HG03280 (cell line): ENCODE data around the gene CFAP43.

Experiments used
- ATAC-seq: cut with Tn5 transposase; IDR thresholded peaks from one replicate; pipeline ENCODE4 v1.9.1; 2021; ENCODE audit warnings: mild to moderate bottlenecking, moderate library complexity; ENCODE audit not compliant: unreplicated experiment

CFAP43 gene

DNA sequence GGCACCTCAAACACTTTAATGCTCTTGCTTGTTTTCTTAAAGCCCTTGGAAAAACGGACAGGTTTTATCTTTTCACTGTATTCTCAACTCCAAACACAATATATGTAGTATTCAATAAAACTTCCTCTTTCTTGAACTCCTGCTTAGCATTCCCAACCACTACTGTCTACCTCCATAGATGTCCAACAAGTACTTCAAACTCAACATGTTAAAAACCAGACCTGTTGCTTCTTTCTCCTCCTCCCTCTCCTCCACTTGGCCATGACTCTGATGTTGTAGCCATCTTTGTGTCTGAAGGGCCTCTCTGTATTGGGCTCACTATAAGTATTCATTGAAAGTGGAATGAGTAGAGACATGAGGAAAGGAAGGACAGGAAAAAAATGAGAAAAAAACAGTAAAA lies 130.3 kb downstream of the CFAP43 start:
- ATAC-seq, result no peak

DNA sequence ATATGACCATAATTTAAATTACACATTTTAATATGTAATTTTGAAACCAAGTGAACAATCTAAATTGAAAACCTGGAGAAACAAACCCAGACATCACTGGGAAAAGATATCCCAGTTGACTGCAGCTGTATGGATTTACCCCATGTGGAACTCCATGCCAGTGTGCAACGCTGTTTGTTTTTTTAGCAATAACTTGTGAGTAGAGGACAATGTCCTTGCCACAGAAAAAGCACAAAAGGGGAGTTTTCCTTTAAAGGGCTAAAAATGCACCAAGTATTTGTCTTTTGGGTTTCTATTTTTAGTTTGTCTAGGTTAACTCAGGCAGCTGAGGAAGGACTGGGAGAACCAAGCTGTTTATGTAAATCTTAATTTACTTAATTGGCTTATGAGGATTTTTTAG lies 131.4 kb downstream of the CFAP43 start:
- no peak for ATAC-seq

DNA sequence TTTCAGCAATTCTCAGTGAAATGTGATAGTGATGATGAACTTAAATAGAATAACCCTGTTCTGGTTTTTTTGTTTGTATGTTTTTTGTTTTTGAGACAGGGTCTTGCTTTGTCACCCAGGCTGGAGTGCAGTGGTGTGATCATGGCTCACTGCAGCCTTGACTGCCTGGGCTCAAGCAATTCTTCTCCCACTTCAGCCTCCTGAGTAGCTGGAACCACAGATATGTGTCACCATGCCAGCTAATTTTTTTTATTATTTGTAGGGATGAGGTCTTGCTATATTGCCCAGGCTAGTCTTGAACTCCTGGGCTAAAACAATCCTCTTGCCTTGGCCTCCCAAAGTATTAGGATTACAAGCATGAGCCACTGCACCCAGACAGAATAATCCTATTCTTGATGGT lies 132.2 kb downstream of the CFAP43 start:
- ATAC-seq, result no peak

DNA sequence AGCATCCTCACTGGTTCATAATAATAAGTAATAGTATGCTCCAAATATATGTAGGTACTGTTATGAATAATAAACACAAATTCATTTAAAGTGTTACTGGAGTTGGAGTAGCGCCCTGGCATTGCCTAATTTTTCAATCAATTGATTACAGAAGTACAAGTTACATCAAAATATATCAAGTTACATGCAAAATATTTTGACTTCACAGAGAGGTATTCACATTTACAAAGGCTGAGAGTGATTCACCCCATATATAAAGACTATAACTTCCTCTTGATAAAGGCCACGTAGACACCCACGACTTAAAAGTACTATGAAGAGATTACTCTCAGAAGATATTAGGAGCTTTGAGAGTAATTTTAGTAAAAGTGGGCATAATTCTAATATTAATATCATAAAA lies 132.9 kb downstream of the CFAP43 start:
- no peak for ATAC-seq

DNA sequence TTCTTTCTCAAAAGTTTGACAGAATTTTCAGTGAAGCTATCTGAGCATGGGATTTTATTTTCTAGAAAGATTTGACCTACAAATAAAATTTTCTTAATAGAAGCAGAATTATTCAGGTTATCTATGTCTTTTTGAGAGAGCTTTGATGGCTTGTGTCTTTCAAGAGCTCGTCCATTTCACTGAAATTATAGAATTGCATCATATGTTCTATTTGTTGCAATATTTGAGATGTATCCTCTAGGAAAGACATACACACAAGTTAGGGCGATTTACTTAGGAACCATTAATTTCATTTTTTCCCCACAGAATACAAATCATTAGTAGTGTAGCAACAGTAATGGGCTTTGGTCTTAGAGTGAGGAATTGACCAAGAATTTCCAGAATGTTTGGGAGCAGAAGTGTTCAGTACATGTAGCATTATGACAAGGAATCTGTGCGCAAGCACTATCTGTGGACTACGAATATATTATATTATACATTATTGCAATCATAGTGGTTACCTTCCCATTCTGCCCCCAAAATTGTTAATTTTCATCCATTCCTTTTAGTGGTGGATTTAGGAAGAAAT lies 133.7 kb downstream of the CFAP43 start:
- ATAC-seq, result no peak

DNA sequence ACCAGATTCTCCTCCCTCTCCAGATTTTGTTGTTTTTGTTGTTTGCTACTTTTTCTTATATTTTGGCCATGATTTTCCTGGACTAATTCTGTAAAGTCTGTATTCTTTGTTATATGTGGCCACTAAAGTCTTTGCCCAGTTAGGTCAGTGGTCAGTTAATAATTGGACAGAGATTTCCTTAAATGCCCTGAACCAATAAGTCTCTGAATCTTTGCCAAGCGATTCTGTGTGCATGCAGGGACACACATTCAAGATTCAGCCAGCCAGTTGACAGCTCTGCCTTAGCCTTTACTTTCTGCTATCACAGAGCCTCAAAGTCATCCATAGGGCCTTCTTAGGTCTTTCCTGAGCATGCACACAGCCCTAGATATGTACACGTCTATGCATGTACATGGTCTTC lies 135.5 kb downstream of the CFAP43 start:
- ATAC-seq, result no peak

DNA sequence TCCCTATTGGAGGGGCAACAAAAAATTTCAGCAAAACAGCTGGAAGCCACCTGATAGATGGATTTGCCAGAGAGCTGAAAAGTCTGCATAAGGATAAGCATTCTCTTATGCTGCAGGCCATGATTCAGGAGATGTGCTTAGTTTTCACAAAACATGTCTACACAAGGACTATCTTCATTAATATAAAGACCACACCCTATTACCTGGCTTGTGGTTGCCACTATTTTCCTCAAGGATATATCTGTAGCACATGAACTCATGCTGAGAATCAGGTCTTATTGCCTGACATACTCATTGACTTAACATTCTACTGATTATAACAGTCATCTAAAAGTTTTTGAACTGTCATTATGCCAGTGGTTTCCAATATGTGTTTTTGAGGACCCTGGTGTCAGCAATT lies 139.4 kb downstream of the CFAP43 start:
- ATAC-seq, result no peak

DNA sequence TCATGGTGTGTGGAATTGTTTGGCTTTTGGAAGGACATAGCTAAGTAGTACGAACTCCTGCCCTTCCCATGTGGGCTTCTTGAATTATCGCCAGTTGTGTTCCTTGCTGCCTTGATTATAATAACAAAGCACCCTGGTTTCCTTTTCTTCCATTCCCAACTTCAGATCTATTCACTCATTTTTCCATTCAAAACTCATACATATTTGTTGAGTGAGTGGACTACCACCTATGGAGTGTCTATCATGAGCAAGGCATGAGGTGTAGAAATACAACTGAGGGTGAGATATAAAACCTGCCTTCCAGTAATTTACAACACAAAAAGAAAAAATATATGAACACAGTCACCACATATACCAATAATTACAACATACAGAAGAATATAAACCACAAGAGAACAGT lies 141.6 kb downstream of the CFAP43 start:
- no peak for ATAC-seq

DNA sequence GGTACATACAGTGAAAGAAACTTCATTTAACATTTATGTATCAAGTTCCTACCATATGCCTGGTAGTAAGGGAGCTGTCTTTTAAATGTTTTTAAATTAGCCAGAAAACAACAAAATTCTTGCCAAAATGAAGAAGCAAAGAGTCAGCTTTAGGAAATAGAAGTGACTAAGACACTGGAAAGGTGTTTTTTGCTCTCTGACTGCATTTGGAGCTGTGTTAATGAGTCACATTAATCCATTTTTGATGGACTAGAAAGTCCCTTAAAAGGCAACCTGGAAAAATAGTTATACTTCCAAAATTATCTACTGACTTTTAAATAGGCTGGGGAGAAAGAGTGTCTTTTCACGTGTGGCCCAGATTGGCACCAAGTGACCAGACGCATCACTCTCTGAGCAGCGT lies 142.5 kb downstream of the CFAP43 start:
- no peak for ATAC-seq

DNA sequence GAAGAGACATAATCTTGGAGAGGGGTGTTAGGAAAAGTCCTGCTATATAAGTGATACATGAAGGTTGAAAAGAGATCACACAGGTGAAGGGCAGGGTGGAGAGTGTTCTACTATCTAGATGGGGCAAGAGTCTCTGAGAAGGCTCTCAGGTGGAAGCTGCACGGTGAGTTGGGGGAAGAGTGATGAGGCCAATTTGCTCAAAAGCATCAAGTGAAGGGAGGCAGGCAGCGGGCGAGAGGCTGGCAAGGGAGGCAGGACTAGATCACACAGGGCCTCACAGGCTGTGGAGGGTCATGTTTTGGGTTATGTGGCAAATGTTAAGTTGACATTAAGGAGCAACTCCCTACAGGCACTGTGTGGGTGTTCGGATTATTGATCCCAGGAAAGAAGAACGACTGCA lies 143.9 kb downstream of the CFAP43 start:
- no peak for ATAC-seq

DNA sequence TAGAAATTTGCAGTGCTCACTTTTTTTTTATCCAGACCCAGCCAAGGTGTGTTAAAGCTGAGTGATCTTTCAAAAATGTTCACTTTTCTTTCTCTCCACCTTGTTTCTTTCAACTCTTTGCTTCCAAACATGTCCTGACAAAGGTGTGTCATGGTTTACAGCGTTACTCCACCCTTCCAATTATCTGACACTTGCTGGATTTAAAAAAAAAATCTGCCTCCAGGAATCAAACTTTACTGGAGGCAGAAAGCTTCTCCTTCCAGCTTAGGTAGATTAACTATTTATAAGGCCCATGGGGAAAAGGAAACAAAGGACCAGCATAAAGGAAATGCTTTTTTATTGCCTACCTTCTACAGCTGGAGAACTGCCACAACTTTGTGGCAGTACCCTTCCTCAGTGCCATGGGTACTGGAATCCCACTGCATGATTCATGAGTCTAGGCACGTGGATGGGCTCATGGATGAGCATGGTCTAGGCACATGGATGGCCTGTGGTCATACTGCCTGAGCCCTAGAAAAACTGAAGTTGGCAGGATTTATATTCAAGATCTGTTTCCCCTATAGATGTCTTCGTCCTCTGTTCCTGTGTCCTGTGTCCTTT lies 146.3 kb downstream of the CFAP43 start, which contains the start of gene COL17A1:
TSS of gene COL17A1 (minus strand) at position 80 of the 600 bp plus-strand sequence. CDS start 5,207 bp downstream, outside the sequence.
- no peak for ATAC-seq

DNA sequence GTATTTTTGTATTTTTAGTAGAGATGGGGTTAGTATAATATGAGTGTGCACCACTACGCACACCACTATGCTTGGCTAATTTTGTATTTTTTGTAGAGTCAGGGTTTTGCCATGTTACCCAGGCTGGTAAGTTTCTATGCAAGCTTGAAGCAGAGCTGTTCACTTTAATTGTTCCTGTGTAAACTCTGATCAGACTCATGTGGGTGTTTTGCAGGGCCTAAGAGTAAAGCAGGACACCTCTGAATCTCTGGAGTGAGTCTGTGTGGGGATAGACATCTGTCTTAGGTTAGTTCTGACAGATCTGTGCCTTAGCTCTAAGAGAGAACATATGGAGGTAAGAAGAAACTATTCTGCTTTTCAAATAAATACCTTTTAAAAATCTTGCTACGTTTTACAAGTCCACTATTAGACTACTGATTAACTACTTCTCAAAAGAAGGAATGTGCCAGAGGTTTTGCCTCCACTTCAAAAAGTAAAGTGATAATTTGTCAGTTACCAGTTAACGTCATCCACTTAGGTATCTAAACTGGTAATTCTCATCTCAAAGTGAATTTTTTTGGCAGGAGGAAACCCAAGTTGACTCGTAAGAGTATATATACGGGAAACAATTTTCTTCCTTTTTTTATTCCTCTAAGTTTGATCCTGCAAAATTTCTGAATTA lies 147.6 kb downstream of the CFAP43 start:
- ATAC-seq, result no peak

DNA sequence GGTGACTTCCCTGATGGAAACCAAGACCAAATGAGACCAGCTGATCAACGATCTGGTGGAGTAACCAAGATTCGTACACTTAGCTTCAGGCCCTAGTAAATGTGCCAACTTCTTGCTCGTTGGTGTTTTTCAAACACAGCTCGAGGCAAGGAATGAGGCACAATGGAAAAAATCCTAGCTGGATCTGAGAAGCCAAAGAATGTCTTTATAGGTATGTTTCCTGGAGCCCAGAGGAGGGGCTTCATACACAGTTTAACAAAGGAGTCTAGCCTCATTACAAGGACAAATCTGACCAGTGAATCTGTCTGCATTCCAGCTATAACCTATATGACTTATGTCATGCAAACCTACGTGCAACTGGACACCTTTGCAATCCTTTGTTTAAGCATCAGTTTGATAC lies 150.2 kb downstream of the CFAP43 start:
- ATAC-seq, result no peak

DNA sequence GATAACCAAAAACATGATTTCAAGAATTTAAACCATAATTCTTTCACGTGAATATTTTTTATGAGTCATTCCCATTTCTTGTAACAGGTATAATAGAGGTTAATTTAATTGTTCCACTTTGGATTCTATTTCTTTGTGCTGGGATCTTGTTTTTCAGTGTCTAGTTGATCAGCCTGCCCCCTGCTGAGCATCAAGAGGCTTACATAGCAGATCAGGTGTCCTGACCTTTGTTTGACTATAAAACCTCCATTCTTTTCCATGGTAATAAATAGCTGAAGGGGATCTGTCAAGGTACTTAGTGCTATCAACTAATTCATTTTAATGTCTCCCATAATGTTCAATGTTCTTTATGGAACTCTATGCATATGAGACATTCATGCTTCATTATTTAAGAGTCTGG lies 151.4 kb downstream of the CFAP43 start:
- ATAC-seq, result no peak
